Liver (tissue), 4 donors: ENCODE data around the gene OR12D3. TPM values are rescaled to one million over a fixed set of nuclear protein-coding genes. Genes with fewer than 3 reads are reported as not detected.

Experiments used
- polyA plus RNA-seq, 2 donors: library from polyadenylated mRNA; stranded (reverse) in 1 of 2; unstranded in 1 of 2; fragments of 200-250 nt in 1 of 2; fragments of >200 nt in 1 of 2; fragmentation: Nextera tagmentation in 1 of 2; extraction: Ambion mirVana in 1 of 2; gene quantifications; one replicate each; pipeline versions ENCODE4 v1.2.1 to v1.2.3, GENCODE V29; 2013 to 2015
- total RNA-seq, 2 donors: library from RNA; depleted of rRNA; stranded (reverse); fragments of >200 nt; gene quantifications; one replicate each; pipeline ENCODE4 v1.2.3, GENCODE V29; 2014
- donor health status: healthy.
- donor health status: healthy.
- donor health status: healthy.

Gene OR12D3
- total and polyA plus RNA-seq, 4 donors = not detected

Other genes starting within 250 kb of the OR12D3 start
- gene OR2J2, start 204.4 kb downstream of the OR12D3 start, total RNA-seq = not detected
- gene OR2J2, start 204.4 kb downstream of the OR12D3 start, polyA plus RNA-seq = not detected
- gene OR14J1, start 73.6 kb downstream of the OR12D3 start, total RNA-seq = not detected
- not detected for gene OR14J1, start 73.6 kb downstream of the OR12D3 start, polyA plus RNA-seq
- gene OR5V1, start 6.4 kb downstream of the OR12D3 start, total RNA-seq = not detected
- gene OR5V1, start 6.4 kb downstream of the OR12D3 start, polyA plus RNA-seq = not detected
- not detected for gene OR12D2, start 20.3 kb upstream of the OR12D3 start, total RNA-seq
- not detected for gene OR12D2, start 20.3 kb upstream of the OR12D3 start, polyA plus RNA-seq
- gene OR12D1, start 39.6 kb upstream of the OR12D3 start, total RNA-seq = not detected
- not detected for gene OR12D1, start 39.6 kb upstream of the OR12D3 start, polyA plus RNA-seq
- not detected for gene OR10C1, start 64.0 kb upstream of the OR12D3 start, total RNA-seq
- not detected for gene OR10C1, start 64.0 kb upstream of the OR12D3 start, polyA plus RNA-seq
- gene OR11A1, start 81.8 kb upstream of the OR12D3 start, total RNA-seq = not detected
- gene OR11A1, start 81.8 kb upstream of the OR12D3 start, polyA plus RNA-seq = not detected
- gene OR2H1, start 81.9 kb upstream of the OR12D3 start, total RNA-seq = not detected
- not detected for gene OR2H1, start 81.9 kb upstream of the OR12D3 start, polyA plus RNA-seq
- not detected for gene MAS1L, start 112.7 kb upstream of the OR12D3 start, total RNA-seq
- not detected for gene MAS1L, start 112.7 kb upstream of the OR12D3 start, polyA plus RNA-seq
- 10 to 100 TPM; 32.6 to 35.1 TPM for gene UBD, start 184.4 kb upstream of the OR12D3 start, total RNA-seq
- 10 to 100 TPM in 1 of 2 donors, 1 to 10 TPM in 1; 7.0 to 23.5 TPM for gene UBD, start 184.4 kb upstream of the OR12D3 start, polyA plus RNA-seq
- not detected for gene OR2H2, start 209.8 kb upstream of the OR12D3 start, total RNA-seq
- not detected for gene OR2H2, start 209.8 kb upstream of the OR12D3 start, polyA plus RNA-seq